HL-60 (cell line): ENCODE measurements around the gene FHIT.

ENCODE experiments used
- CTCF ChIP-seq: IDR thresholded peaks from one replicate; pipeline ENCODE4 v1.5.1; 2011; ENCODE audit warnings: low read length, control low read depth, inconsistent platforms; ENCODE audit not compliant: insufficient read depth
- POLR2AphosphoS5 ChIP-seq: IDR thresholded peaks from 2 replicates; pipeline ENCODE4 v1.6.1; 2012; ENCODE audit warnings: low read depth
- REST ChIP-seq: IDR thresholded peaks from 2 replicates; pipeline ENCODE4 v1.6.1; 2012; ENCODE audit warnings: low read depth; ENCODE audit not compliant: insufficient replicate concordance
- SPI1 ChIP-seq: IDR thresholded peaks from 2 replicates; pipeline ENCODE4 v1.6.1; 2012; ENCODE audit warnings: low read depth, mild to moderate bottlenecking, borderline replicate concordance

- no peak for TF ChIP-seq REST
- no peak for TF ChIP-seq CTCF
- TF ChIP-seq POLR2AphosphoS5: no peak
- no peak for TF ChIP-seq SPI1
Observed at GRCh38 chr3:59990915-59991314, 1260.3 kb downstream of the FHIT start.
